Measurements from ENCODE around the gene ABCG1. TPM values are rescaled to one million over a fixed set of nuclear protein-coding genes. Genes with fewer than 3 reads are reported as not detected.

The ABCG1 gene
- total RNA-seq, 2 donors from 2014 or later, result 15.4 to 24.4 TPM

GRCh38 chr21:42317826-42318746 is 99.1 kb downstream of the ABCG1 start:
- DNase-seq (ENCODE audit: low spot score in 2 of 2) (no peak), ATAC-seq (no peak)
- no peak overlapping the region for H3K27ac Mint-ChIP-seq
- no peaks in the 10 kb centered on the region for H3K36me3 Mint-ChIP-seq
- H3K9me3 Mint-ChIP-seq, result no peaks in the 10 kb centered on the region

- no peaks in the 10 kb centered on the region for H3K36me3 Mint-ChIP-seq
- no peaks in the 10 kb centered on the region for H3K9me3 Mint-ChIP-seq
- no peak overlapping the region for H3K27ac Mint-ChIP-seq
- ATAC-seq (no peak), DNase-seq (ENCODE audit: low spot score in 2 of 2) (no peak)
These were observed 100.4 kb downstream of the ABCG1 start for GRCh38 chr21:42319376-42319775.

GRCh38 chr21:42319851-42320572 is 101.1 kb downstream of the ABCG1 start:
- no peaks in the 10 kb centered on the region for H3K36me3 Mint-ChIP-seq
- DNase-seq (ENCODE audit: low spot score in 2 of 2) (no peak), ATAC-seq (no peak)
- H3K27ac Mint-ChIP-seq, result no peak overlapping the region
- no peaks in the 10 kb centered on the region for H3K9me3 Mint-ChIP-seq

GRCh38 chr21:42320791-42321190 is 101.9 kb downstream of the ABCG1 start:
- Mint-ChIP-seq H3K27ac (peak overlapping the region in 1 of 2 donors; percentile 89), H3K36me3 (no peaks in the 10 kb centered on the region), H3K9me3 (no peaks in the 10 kb centered on the region)
- DNase-seq (ENCODE audit: low spot score in 2 of 2) (no peak), ATAC-seq (no peak)

GRCh38 chr21:42321231-42321630 is 102.3 kb downstream of the ABCG1 start:
- H3K27ac Mint-ChIP-seq, result no peak overlapping the region
- no peaks in the 10 kb centered on the region for H3K36me3 Mint-ChIP-seq
- no peak for ATAC-seq
- no peak for DNase-seq (ENCODE audit: low spot score in 2 of 2)
- no peaks in the 10 kb centered on the region for H3K9me3 Mint-ChIP-seq

- H3K27ac Mint-ChIP-seq, result no peak overlapping the region
- ATAC-seq (no peak), DNase-seq (ENCODE audit: low spot score in 2 of 2) (no peak)
- H3K9me3 Mint-ChIP-seq, result no peaks in the 10 kb centered on the region
- H3K36me3 Mint-ChIP-seq, result no peaks in the 10 kb centered on the region
These were observed 102.9 kb downstream of the ABCG1 start for GRCh38 chr21:42321845-42322244.

GRCh38 chr21:42324896-42325295 is 106.0 kb downstream of the ABCG1 start:
- H3K36me3 Mint-ChIP-seq, result no peaks in the 10 kb centered on the region
- ATAC-seq, result no peak
- no peak overlapping the region for H3K27ac Mint-ChIP-seq
- DNase-seq (ENCODE audit: low spot score in 2 of 2), result no peak
- peaks cover 0 to 7% of the 10 kb centered on the region in 2 donors for H3K9me3 Mint-ChIP-seq

- no peak for DNase-seq (ENCODE audit: low spot score in 2 of 2)
- Mint-ChIP-seq H3K27ac (no peak overlapping the region), H3K36me3 (peaks cover 12 to 21% of the 10 kb centered on the region in 2 donors), H3K9me3 (peaks cover 12 to 18% of the 10 kb centered on the region in 2 donors)
- no peak for ATAC-seq
These were observed 111.7 kb downstream of the ABCG1 start for GRCh38 chr21:42330380-42331371.

GRCh38 chr21:42331660-42332059 is 112.7 kb downstream of the ABCG1 start:
- Mint-ChIP-seq H3K9me3 (peaks cover 12 to 18% of the 10 kb centered on the region in 2 donors), H3K36me3 (peaks cover 12 to 21% of the 10 kb centered on the region in 2 donors), H3K27ac (no peak overlapping the region)
- DNase-seq (ENCODE audit: low spot score in 2 of 2), result no peak
- ATAC-seq, result no peak

- ATAC-seq, result no peak
- H3K9me3 Mint-ChIP-seq, result peaks cover 12 to 18% of the 10 kb centered on the region in 2 donors
These were observed 113.8 kb downstream of the ABCG1 start for GRCh38 chr21:42332557-42333317.

GRCh38 chr21:42336054-42336453 is 117.1 kb downstream of the ABCG1 start:
- ATAC-seq, result no peak
- Mint-ChIP-seq H3K36me3 (peaks cover 11 to 17% of the 10 kb centered on the region in 2 donors), H3K27ac (no peak overlapping the region), H3K9me3 (peaks cover 9 to 11% of the 10 kb centered on the region in 2 donors)
- no peak for DNase-seq (ENCODE audit: low spot score in 2 of 2)

More at GRCh38 chr21:42332557-42333317, 113.8 kb downstream of the ABCG1 start:
- Mint-ChIP-seq H3K36me3 (peaks cover 12 to 21% of the 10 kb centered on the region in 2 donors), H3K27ac (no peak overlapping the region)
- no peak for DNase-seq (ENCODE audit: low spot score in 2 of 2)

- DNase-seq (ENCODE audit: low spot score in 2 of 2), result no peak
- Mint-ChIP-seq H3K36me3 (peaks cover 0 to 5% of the 10 kb centered on the region in 2 donors), H3K27ac (peak overlapping the region in 1 of 2 donors; percentile 48), H3K9me3 (peaks cover 0 to 4% of the 10 kb centered on the region in 2 donors)
- ATAC-seq, result no peak
These were observed 118.3 kb downstream of the ABCG1 start for GRCh38 chr21:42337276-42337675.

GRCh38 chr21:42337830-42338728 is 119.1 kb downstream of the ABCG1 start:
- DNase-seq (ENCODE audit: low spot score in 2 of 2) (peak; percentile 69 to 84), ATAC-seq (peak; percentile 86 to 98)
- H3K36me3 Mint-ChIP-seq, result no peaks in the 10 kb centered on the region
- H3K27ac Mint-ChIP-seq, result peak overlapping the region in 1 of 2 donors; percentile 48
- H3K9me3 Mint-ChIP-seq, result no peaks in the 10 kb centered on the region

- no peak overlapping the region for H3K27ac Mint-ChIP-seq
- ATAC-seq, result peak; percentile 26 to 78
- H3K36me3 Mint-ChIP-seq, result no peaks in the 10 kb centered on the region
- DNase-seq (ENCODE audit: low spot score in 2 of 2), result no peak
- no peaks in the 10 kb centered on the region for H3K9me3 Mint-ChIP-seq
These were observed 120.1 kb downstream of the ABCG1 start for GRCh38 chr21:42338729-42339715.
